HCT116 (cell line): Measurements from ENCODE around the gene REEP5.
"Not testable (repeated sequence)": the region's sequence is repeated elsewhere in the genome, so short reads cannot be mapped to it uniquely, and the experiment has no call there.

Experiments used
- CTCF ChIP-seq, 3 experiments: fragments of 200-600 bp in 1 of 3; sonication (generic) in 1 of 3; IDR thresholded peaks in 2 of 3; conservative IDR thresholded peaks in 1 of 3; 2 replicates each; pipeline ENCODE4 v1.5.1; 2012 to 2017; ENCODE audit warnings: low read depth in 2 of 3, low read length in 2 of 3, antibody characterized with exemption in 1 of 3, borderline replicate concordance in 1 of 3, control low read depth in 1 of 3, mild to moderate bottlenecking in 1 of 3, mixed read lengths in 1 of 3, mixed run types in 1 of 3, moderate library complexity in 1 of 3; ENCODE audit not compliant: insufficient read depth in 1 of 3
- EZH2 ChIP-seq: fragments of 200-600 bp; sonication (generic); IDR thresholded peaks from 2 replicates; pipeline ENCODE4 v1.6.1; 2017; ENCODE audit warnings: antibody characterized with exemption, mixed run types
- FOSL1 ChIP-seq: IDR thresholded peaks from 2 replicates; pipeline ENCODE4 v1.6.1; 2012; ENCODE audit warnings: low read depth
- MAX ChIP-seq: IDR thresholded peaks from 2 replicates; pipeline ENCODE4 v1.6.1; 2012
- POLR2A ChIP-seq: IDR thresholded peaks from 2 replicates; pipeline ENCODE4 v1.7.0; 2011; ENCODE audit warnings: borderline replicate concordance; ENCODE audit not compliant: insufficient read depth, insufficient read length; ENCODE audit errors: extremely low read depth
- POLR2AphosphoS5 ChIP-seq: IDR thresholded peaks from 2 replicates; pipeline ENCODE4 v1.6.1; 2011; ENCODE audit warnings: mild to moderate bottlenecking, low read depth, low read length, moderate library complexity
- RAD21 ChIP-seq: IDR thresholded peaks from 2 replicates; pipeline ENCODE4 v1.6.1; 2012; ENCODE audit warnings: low read depth, mild to moderate bottlenecking
- SIN3A ChIP-seq: IDR thresholded peaks from 2 replicates; pipeline ENCODE4 v1.6.1; 2012; ENCODE audit warnings: low read depth

DNA sequence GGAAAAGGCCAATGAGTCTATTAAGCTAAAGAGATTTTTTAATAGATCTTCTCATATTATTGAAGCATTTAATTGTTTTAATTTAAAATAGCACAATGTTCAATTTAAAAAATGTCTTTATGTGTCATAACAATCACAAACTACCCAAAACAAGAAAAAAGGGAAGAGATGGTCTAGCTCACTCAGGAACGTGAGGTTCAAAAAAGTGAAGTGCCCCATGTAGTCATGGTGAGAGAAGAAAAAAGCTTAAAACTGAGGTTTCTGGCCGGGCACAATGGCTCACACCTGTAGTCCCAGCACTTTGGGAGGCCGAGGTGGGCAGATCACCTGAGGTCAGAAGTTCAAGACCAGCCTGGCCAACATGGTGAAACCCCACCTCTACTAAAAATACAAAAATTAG is 17.0 kb downstream of the REEP5 start:
- not testable (repeated sequence) for TF ChIP-seq CTCF (IDR thresholded peaks at IDR 0.05 in 2 of 3, conservative IDR thresholded peaks at IDR 0.05 in 1 of 3; ENCODE audit: borderline replicate concordance in 1 of 3, insufficient read depth in 1 of 3, low read depth in 2 of 3, low read length in 2 of 3); POLR2A; POLR2AphosphoS5; EZH2; SIN3A; MAX; RAD21; FOSL1
